Tibial artery (tissue), 4 donors: ENCODE measurements around the gene CEP104.

Experiments used
- DNase-seq, 2 donors: peaks; one replicate each; pipeline ENCODE4 v3.0.0-alpha.2; 2019
- H3K27ac ChIP-seq, 2 donors: fragments of 200-600 bp; sonication (generic) in 1 of 2; 1 replicate in 1 of 2; 2 replicates in 1 of 2; pipeline ENCODE4 v1.5.1; 2018 to 2019; ENCODE audit warnings: mild to moderate bottlenecking in 1 of 2
- H3K27me3 ChIP-seq, 2 donors: fragments of 200-600 bp; sonication (generic) in 1 of 2; one replicate each; pipeline versions ENCODE4 v1.5.1 to v1.6.0; 2016 to 2019
- H3K36me3 ChIP-seq, 3 donors: fragments of 200-600 bp; sonication (generic) in 2 of 3; one replicate each; pipeline ENCODE4 v1.5.1; 2016 to 2019; ENCODE audit warnings: mild to moderate bottlenecking in 2 of 3
- H3K4me1 ChIP-seq, 4 donors: fragments of 200-600 bp; sonication (generic) in 2 of 4; 1 replicate in 3 of 4; 2 replicates in 1 of 4; pipeline ENCODE4 v1.5.1; 2016 to 2019
- H3K4me3 ChIP-seq, 2 donors: fragments of 200-600 bp; sonication (generic) in 1 of 2; 1 replicate in 1 of 2; 2 replicates in 1 of 2; pipeline ENCODE4 v1.5.1; 2018 to 2019; ENCODE audit warnings: mild to moderate bottlenecking in 2 of 2
- H3K9me3 ChIP-seq, 3 donors: fragments of 200-600 bp; sonication (generic) in 1 of 3; one replicate each; pipeline ENCODE4 v1.5.1; 2016 to 2019
- CTCF ChIP-seq, 2 experiments: fragments of 200-600 bp in 1 of 2; fragments of 450-650 bp in 1 of 2; IDR thresholded peaks; one replicate each; pipeline ENCODE4 v1.5.1; 2017 to 2019; ENCODE audit warnings: antibody characterized with exemption in 2 of 2, mild to moderate bottlenecking in 1 of 2, moderate library complexity in 1 of 2
- intact Hi-C: fragments of 100-400 bp; cut with DNase I; formaldehyde crosslinking; loops from one replicate; pipeline ENCODE4 v1.15.0; 2023; ENCODE audit warnings: low total_unique reads

CEP104 gene

DNA sequence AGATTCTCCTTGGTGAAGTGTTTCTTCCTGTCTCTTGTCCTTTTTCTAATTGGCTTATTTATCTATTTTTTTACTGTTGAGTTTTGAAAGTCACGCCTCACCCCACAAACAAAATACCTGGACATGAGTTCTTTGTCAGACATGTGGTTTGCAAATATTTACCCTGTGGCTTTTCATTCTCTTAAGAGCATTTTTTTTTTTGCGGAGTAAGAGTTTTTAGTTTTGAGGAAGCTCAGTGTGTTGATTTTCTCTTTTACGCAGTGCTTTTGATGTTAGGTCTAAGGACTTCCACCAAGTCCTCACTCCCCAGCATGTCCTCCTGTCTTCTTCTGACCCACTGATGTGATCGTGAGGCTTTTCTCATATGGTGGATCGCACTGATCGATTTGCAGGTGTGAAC, 7.9 kb upstream of the CEP104 start:
- Histone ChIP-seq H3K4me3 (no peak overlapping the region), H3K4me1 (no peaks in the 10 kb centered on the region), H3K27ac (no peak overlapping the region), H3K9me3 (no peaks in the 10 kb centered on the region), H3K27me3 (no peaks in the 10 kb centered on the region), H3K36me3 (peaks cover 13 to 52% (median 28%) of the 10 kb centered on the region in 3 donors)
- no peak for TF ChIP-seq CTCF (IDR thresholded peaks at IDR 0.05)
- no peak for DNase-seq
- intact Hi-C loops, result no loop called here

GRCh38 chr1:3863231-3863935, 6.4 kb upstream of the CEP104 start:
- no peak for TF ChIP-seq CTCF (IDR thresholded peaks at IDR 0.05)
- Histone ChIP-seq H3K4me3 (no peak overlapping the region), H3K4me1 (peaks cover 0 to 4% (median under 1%) of the 10 kb centered on the region in 4 donors), H3K27me3 (no peaks in the 10 kb centered on the region), H3K36me3 (peaks cover 0 to 37% (median 17%) of the 10 kb centered on the region in 3 donors), H3K27ac (no peak overlapping the region), H3K9me3 (no peaks in the 10 kb centered on the region)
- no peak for DNase-seq
- intact Hi-C loops, result no loop called here

DNA sequence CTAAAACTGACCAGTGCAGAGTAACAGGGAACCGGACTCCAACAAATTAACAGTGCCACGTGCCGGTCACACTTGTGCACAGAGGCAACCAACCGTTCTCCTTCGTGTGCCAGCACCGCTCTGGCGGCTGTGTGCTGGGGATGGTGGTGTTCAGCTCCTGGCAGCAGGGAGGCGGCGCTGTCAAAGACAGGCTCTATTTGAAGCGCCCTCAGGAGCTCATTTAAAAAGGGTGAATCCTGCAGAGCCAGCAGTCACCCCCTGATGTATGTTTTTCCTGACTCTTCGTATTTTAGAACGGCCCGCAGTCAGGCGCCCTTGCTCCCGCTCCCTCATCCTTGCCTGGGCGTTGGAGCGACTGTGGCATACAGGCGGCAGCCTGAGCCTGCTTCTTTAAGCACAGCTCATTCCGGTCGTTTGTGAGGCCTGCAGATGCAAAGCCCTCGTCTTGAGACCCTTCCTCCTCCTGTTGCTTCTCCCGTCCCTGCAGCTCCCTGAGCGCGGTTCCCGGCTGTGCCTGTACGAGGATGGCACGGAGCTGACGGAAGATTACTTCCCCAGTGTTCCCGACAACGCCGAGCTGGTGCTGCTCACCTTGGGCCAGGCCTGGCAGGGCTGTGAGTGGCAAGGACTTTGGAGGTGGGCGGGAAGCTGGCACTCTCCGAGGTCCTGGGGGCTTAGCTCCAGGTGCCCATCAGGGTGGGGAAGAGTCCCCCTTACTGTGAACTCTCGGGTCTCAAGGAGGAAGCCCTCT, 1.4 kb upstream of the CEP104 start:
- TF ChIP-seq CTCF (IDR thresholded peaks at IDR 0.05), result no peak
- intact Hi-C loops, result loop anchor here (5.0 kb wide), 1 partner anchor 39 kb away; no protein-coding TSS in a partner anchor
- H3K4me1 ChIP-seq, result peaks cover 0 to 24% (median 19%) of the 10 kb centered on the region in 4 donors
- H3K36me3 ChIP-seq, result peaks cover 0 to 5% (median 0%) of the 10 kb centered on the region in 3 donors
- peak overlapping the region in 1 of 2 donors; percentile 80 for H3K27ac ChIP-seq
- H3K27me3 ChIP-seq, result no peaks in the 10 kb centered on the region
- H3K4me3 ChIP-seq, result peak overlapping the region; percentile 84 to 92
- no peaks in the 10 kb centered on the region for H3K9me3 ChIP-seq
- no peak for DNase-seq

GRCh38 chr1:3857791-3858129, 749 bp upstream of the CEP104 start:
- H3K4me3 ChIP-seq, result peak overlapping the region; percentile 84 to 92
- H3K9me3 ChIP-seq, result no peaks in the 10 kb centered on the region
- peaks cover 0 to 5% (median 0%) of the 10 kb centered on the region in 3 donors for H3K36me3 ChIP-seq
- TF ChIP-seq CTCF (IDR thresholded peaks at IDR 0.05), result no peak
- intact Hi-C loops, result loop anchor here (5.0 kb wide), 1 partner anchor 40 kb away; no protein-coding TSS in a partner anchor
- DNase-seq, result no peak
- peak overlapping the region; percentile 80 to 82 for H3K27ac ChIP-seq
- H3K4me1 ChIP-seq, result peaks cover 0 to 24% (median 19%) of the 10 kb centered on the region in 4 donors
- no peaks in the 10 kb centered on the region for H3K27me3 ChIP-seq

GRCh38 chr1:3852711-3853485, 4.1 kb downstream of the CEP104 start:
- H3K4me1 ChIP-seq, result peaks cover 0 to 16% (median 14%) of the 10 kb centered on the region in 4 donors
- H3K9me3 ChIP-seq, result no peaks in the 10 kb centered on the region
- no peak for DNase-seq
- no peaks in the 10 kb centered on the region for H3K27me3 ChIP-seq
- intact Hi-C loops, result no loop called here
- no peak overlapping the region for H3K27ac ChIP-seq
- TF ChIP-seq CTCF (IDR thresholded peaks at IDR 0.05), result no peak
- peaks cover 22 to 41% (median 34%) of the 10 kb centered on the region in 3 donors for H3K36me3 ChIP-seq
- no peak overlapping the region for H3K4me3 ChIP-seq
